Measurements from ENCODE around the gene CYP51A1. TPM values are rescaled to one million over a fixed set of nuclear protein-coding genes. Genes with fewer than 3 reads are reported as not detected.
"Not testable (repeated sequence)": the region's sequence is repeated elsewhere in the genome, so short reads cannot be mapped to it uniquely, and the experiment has no call there.

The CYP51A1 gene
- total RNA-seq, 2 experiments from 2014 or later: 72.3 to 74.7 TPM

- Mint-ChIP-seq H3K36me3 (peaks cover 48% of the 10 kb centered on the region), H3K9me3 (no peaks in the 10 kb centered on the region), H3K27me3 (no peaks in the 10 kb centered on the region), H3K4me3 (no peak overlapping the region), H3K27ac (no peak overlapping the region), H3K4me1 (ENCODE audit: low read depth) (peaks cover 4% of the 10 kb centered on the region)
- ChIA-PET CTCF (no interaction called here), POLR2A (no interaction called here)
- no peak for DNase-seq
- intact Hi-C loops (cut with micrococcal nuclease): no loop called here
Observed at GRCh38 chr7:92116949-92117348, 17.3 kb downstream of the CYP51A1 start.

- Mint-ChIP-seq H3K4me1 (ENCODE audit: low read depth) (peaks cover 4% of the 10 kb centered on the region), H3K27me3 (no peaks in the 10 kb centered on the region), H3K27ac (no peak overlapping the region), H3K9me3 (no peaks in the 10 kb centered on the region), H3K36me3 (peaks cover 40% of the 10 kb centered on the region), H3K4me3 (no peak overlapping the region)
- no peak for DNase-seq
- POLR2A ChIA-PET: no interaction called here
- CTCF ChIA-PET: no interaction called here
- intact Hi-C loops (cut with micrococcal nuclease): no loop called here
Observed at GRCh38 chr7:92115821-92116220, 18.5 kb downstream of the CYP51A1 start.

- Mint-ChIP-seq H3K27me3 (no peaks in the 10 kb centered on the region), H3K27ac (no peak overlapping the region), H3K4me1 (ENCODE audit: low read depth) (no peaks in the 10 kb centered on the region), H3K36me3 (peaks cover 24% of the 10 kb centered on the region), H3K4me3 (no peak overlapping the region), H3K9me3 (no peaks in the 10 kb centered on the region)
- POLR2A ChIA-PET: no interaction called here
- CTCF ChIA-PET: no interaction called here
- no peak for DNase-seq
- intact Hi-C loops (cut with micrococcal nuclease): no loop called here
Observed at GRCh38 chr7:92110857-92111256, 23.4 kb downstream of the CYP51A1 start.

GRCh38 chr7:92108821-92109220 is 25.5 kb downstream of the CYP51A1 start:
- intact Hi-C loops (cut with micrococcal nuclease): no loop called here
- POLR2A ChIA-PET: no interaction called here

GRCh38 chr7:92102862-92103261 is 31.4 kb downstream of the CYP51A1 start:
- H3K27ac Mint-ChIP-seq; H3K4me3 Mint-ChIP-seq; POLR2A ChIA-PET; intact Hi-C loops (cut with micrococcal nuclease); DNase-seq; H3K9me3 Mint-ChIP-seq; H3K27me3 Mint-ChIP-seq; H3K4me1 Mint-ChIP-seq (ENCODE audit: low read depth); CTCF ChIA-PET: not testable (repeated sequence)
- H3K36me3 Mint-ChIP-seq: peaks cover 33% of the 10 kb centered on the region

More at GRCh38 chr7:92108821-92109220, 25.5 kb downstream of the CYP51A1 start:
- peaks cover 21% of the 10 kb centered on the region for H3K36me3 Mint-ChIP-seq
- DNase-seq: no peak
- H3K27ac Mint-ChIP-seq: no peak overlapping the region
- no peaks in the 10 kb centered on the region for H3K4me1 Mint-ChIP-seq (ENCODE audit: low read depth)
- H3K4me3 Mint-ChIP-seq: no peak overlapping the region
- CTCF ChIA-PET: no interaction called here
- no peaks in the 10 kb centered on the region for H3K27me3 Mint-ChIP-seq
- no peaks in the 10 kb centered on the region for H3K9me3 Mint-ChIP-seq

GRCh38 chr7:92100534-92100933 is 33.7 kb downstream of the CYP51A1 start:
- no peak for DNase-seq
- H3K4me1 Mint-ChIP-seq (ENCODE audit: low read depth): no peaks in the 10 kb centered on the region
- ChIA-PET CTCF (interaction anchor here (1.2 kb wide), 1 partner anchor 34 kb away, joined by 3 read pairs; the partner anchor contains the start of gene CYP51A1), POLR2A (no interaction called here)
- H3K36me3 Mint-ChIP-seq: peaks cover 40% of the 10 kb centered on the region
- no peaks in the 10 kb centered on the region for H3K9me3 Mint-ChIP-seq
- no peak overlapping the region for H3K4me3 Mint-ChIP-seq
- no peak overlapping the region for H3K27ac Mint-ChIP-seq
- intact Hi-C loops (cut with micrococcal nuclease): no loop called here
- H3K27me3 Mint-ChIP-seq: no peaks in the 10 kb centered on the region

GRCh38 chr7:92095380-92095779 is 38.9 kb downstream of the CYP51A1 start:
- DNase-seq: no peak
- Mint-ChIP-seq H3K9me3 (no peaks in the 10 kb centered on the region), H3K4me3 (no peak overlapping the region), H3K27ac (no peak overlapping the region), H3K27me3 (no peaks in the 10 kb centered on the region), H3K36me3 (peaks cover 33% of the 10 kb centered on the region), H3K4me1 (ENCODE audit: low read depth) (no peaks in the 10 kb centered on the region)
- CTCF ChIA-PET: no interaction called here
- POLR2A ChIA-PET: no interaction called here
- intact Hi-C loops (cut with micrococcal nuclease): no loop called here

GRCh38 chr7:92092210-92092609 is 42.1 kb downstream of the CYP51A1 start:
- no peaks in the 10 kb centered on the region for H3K4me1 Mint-ChIP-seq (ENCODE audit: low read depth)
- CTCF ChIA-PET: no interaction called here
- intact Hi-C loops (cut with micrococcal nuclease): no loop called here
- H3K27ac Mint-ChIP-seq: no peak overlapping the region
- no peaks in the 10 kb centered on the region for H3K9me3 Mint-ChIP-seq
- H3K27me3 Mint-ChIP-seq: no peaks in the 10 kb centered on the region
- H3K36me3 Mint-ChIP-seq: peaks cover 29% of the 10 kb centered on the region
- POLR2A ChIA-PET: no interaction called here
- no peak for DNase-seq
- no peak overlapping the region for H3K4me3 Mint-ChIP-seq

GRCh38 chr7:92088266-92088665 is 46.0 kb downstream of the CYP51A1 start:
- H3K9me3 Mint-ChIP-seq: no peaks in the 10 kb centered on the region
- intact Hi-C loops (cut with micrococcal nuclease): no loop called here
- no peaks in the 10 kb centered on the region for H3K27me3 Mint-ChIP-seq
- ChIA-PET CTCF (no interaction called here), POLR2A (no interaction called here)
- H3K27ac Mint-ChIP-seq: no peak overlapping the region
- H3K4me1 Mint-ChIP-seq (ENCODE audit: low read depth): no peaks in the 10 kb centered on the region
- H3K36me3 Mint-ChIP-seq: peaks cover 41% of the 10 kb centered on the region
- no peak for DNase-seq
- H3K4me3 Mint-ChIP-seq: no peak overlapping the region

GRCh38 chr7:92083922-92084321 is 50.4 kb downstream of the CYP51A1 start:
- H3K27ac Mint-ChIP-seq; H3K9me3 Mint-ChIP-seq; H3K4me1 Mint-ChIP-seq (ENCODE audit: low read depth); H3K27me3 Mint-ChIP-seq; intact Hi-C loops (cut with micrococcal nuclease); POLR2A ChIA-PET; H3K4me3 Mint-ChIP-seq; CTCF ChIA-PET; DNase-seq: not testable (repeated sequence)
- peaks cover 40% of the 10 kb centered on the region for H3K36me3 Mint-ChIP-seq

- no peaks in the 10 kb centered on the region for H3K9me3 Mint-ChIP-seq
- POLR2A ChIA-PET: no interaction called here
- H3K4me3 Mint-ChIP-seq: no peak overlapping the region
- H3K36me3 Mint-ChIP-seq: peaks cover 24% of the 10 kb centered on the region
- no peak overlapping the region for H3K27ac Mint-ChIP-seq
- peaks cover 7% of the 10 kb centered on the region for H3K4me1 Mint-ChIP-seq (ENCODE audit: low read depth)
- CTCF ChIA-PET: no interaction called here
- H3K27me3 Mint-ChIP-seq: no peaks in the 10 kb centered on the region
- intact Hi-C loops (cut with micrococcal nuclease): no loop called here
- DNase-seq: no peak
Observed at GRCh38 chr7:92076509-92076908, 57.8 kb downstream of the CYP51A1 start.

GRCh38 chr7:92075455-92076158 is 58.7 kb downstream of the CYP51A1 start:
- no peak overlapping the region for H3K27ac Mint-ChIP-seq
- H3K4me1 Mint-ChIP-seq (ENCODE audit: low read depth): peaks cover 7% of the 10 kb centered on the region
- ChIA-PET POLR2A (no interaction called here), CTCF (no interaction called here)
- no peak overlapping the region for H3K4me3 Mint-ChIP-seq
- H3K9me3 Mint-ChIP-seq: no peaks in the 10 kb centered on the region
- H3K27me3 Mint-ChIP-seq: no peaks in the 10 kb centered on the region
- peaks cover 23% of the 10 kb centered on the region for H3K36me3 Mint-ChIP-seq
- intact Hi-C loops (cut with micrococcal nuclease): no loop called here
- DNase-seq: no peak

- ChIA-PET POLR2A (no interaction called here), CTCF (no interaction called here)
- intact Hi-C loops (cut with micrococcal nuclease): no loop called here
- H3K27ac Mint-ChIP-seq: no peak overlapping the region
- peaks cover 21% of the 10 kb centered on the region for H3K36me3 Mint-ChIP-seq
- DNase-seq: no peak
- H3K27me3 Mint-ChIP-seq: no peaks in the 10 kb centered on the region
- peaks cover 7% of the 10 kb centered on the region for H3K4me1 Mint-ChIP-seq (ENCODE audit: low read depth)
- H3K9me3 Mint-ChIP-seq: no peaks in the 10 kb centered on the region
- no peak overlapping the region for H3K4me3 Mint-ChIP-seq
Observed at GRCh38 chr7:92072708-92073107, 61.6 kb downstream of the CYP51A1 start.

All from activated CD4-positive, alpha-beta memory T cell treated with anti-CD3 and anti-CD28 coated beads for 36 hours (primary cell).